SK-N-SH treated with all-trans-retinoic acid at 6 μM for 48 hours (cell line): Measurements from ENCODE around the gene SAXO1.

ENCODE experiments used
- ATAC-seq: fragments of 200-7000 bp; cut with Tn5 transposase; 3 replicates; pipeline ENCODE4 v1.9.1; 2020; ENCODE audit warnings: mild to moderate bottlenecking, moderate library complexity
- ARNTL ChIP-seq: fragments of 450-650 bp; formaldehyde crosslinking; IDR thresholded peaks from 2 replicates; pipeline ENCODE4 v1.5.0; 2020; ENCODE audit warnings: low read depth, mild to moderate bottlenecking, moderate library complexity, borderline replicate concordance
- BACH2 ChIP-seq: fragments of 250-450 bp; sonication (Bioruptor Pico); IDR thresholded peaks from 2 replicates; pipeline ENCODE4 v1.9.0; 2021; ENCODE audit warnings: mild to moderate bottlenecking, borderline replicate concordance
- ESRRG ChIP-seq: fragments of 250-450 bp; sonication (Bioruptor Pico); IDR thresholded peaks from 2 replicates; pipeline ENCODE4 v1.6.1; 2021; ENCODE audit warnings: mild to moderate bottlenecking
- GLIS3 ChIP-seq: fragments of 250-450 bp; sonication (Bioruptor Pico); IDR thresholded peaks from 2 replicates; pipeline ENCODE4 v1.5.0; 2020; ENCODE audit warnings: mild to moderate bottlenecking, moderate library complexity
- ISL1 ChIP-seq: fragments of 250-450 bp; sonication (Bioruptor Pico); IDR thresholded peaks from 2 replicates; pipeline ENCODE4 v2.1.2; 2022; ENCODE audit warnings: mild to moderate bottlenecking, moderate library complexity
- OSR1 ChIP-seq: fragments of 250-450 bp; sonication (Bioruptor Pico); IDR thresholded peaks from 2 replicates; pipeline ENCODE4 v1.8.0; 2022; ENCODE audit warnings: moderate library complexity, mild to moderate bottlenecking, inconsistent platforms
- PPARA ChIP-seq: fragments of 250-450 bp; sonication (Bioruptor Pico); IDR thresholded peaks from 2 replicates; pipeline ENCODE4 v1.5.0; 2020; ENCODE audit warnings: mild to moderate bottlenecking, borderline replicate concordance
- SNAI2 ChIP-seq: fragments of 250-450 bp; sonication (Bioruptor Pico); IDR thresholded peaks from 2 replicates; pipeline ENCODE4 v1.5.0; 2020; ENCODE audit warnings: mild to moderate bottlenecking, moderate library complexity
- TCF4 ChIP-seq: fragments of 250-450 bp; sonication (Bioruptor Pico); IDR thresholded peaks from 2 replicates; pipeline ENCODE4 v1.8.0; 2021; ENCODE audit warnings: mild to moderate bottlenecking, moderate library complexity, borderline replicate concordance
- TOX ChIP-seq: fragments of 250-450 bp; sonication (Bioruptor Pico); IDR thresholded peaks from 2 replicates; pipeline ENCODE4 v1.8.0; 2021; ENCODE audit warnings: mild to moderate bottlenecking, moderate library complexity, borderline replicate concordance
- TSHZ2 ChIP-seq: fragments of 250-450 bp; sonication (Bioruptor Pico); IDR thresholded peaks from 2 replicates; pipeline ENCODE4 v1.5.0; 2020; ENCODE audit warnings: mild to moderate bottlenecking, moderate library complexity
- ZC3H10 ChIP-seq: fragments of 250-450 bp; sonication (Bioruptor Pico); IDR thresholded peaks from 2 replicates; pipeline ENCODE4 v1.5.1; 2021; ENCODE audit warnings: mild to moderate bottlenecking, moderate library complexity
- ZFP3 ChIP-seq: fragments of 250-450 bp; sonication (Bioruptor Pico); IDR thresholded peaks from 2 replicates; pipeline ENCODE4 v1.5.0; 2020; ENCODE audit warnings: mild to moderate bottlenecking, moderate library complexity
- ZFP30 ChIP-seq: fragments of 450-650 bp; formaldehyde crosslinking; IDR thresholded peaks from 2 replicates; pipeline ENCODE4 v1.5.0; 2022; ENCODE audit warnings: mild to moderate bottlenecking, moderate library complexity
- ZNF70 ChIP-seq: fragments of 450-650 bp; formaldehyde crosslinking; IDR thresholded peaks from 2 replicates; pipeline ENCODE4 v1.5.0; 2020; ENCODE audit warnings: mild to moderate bottlenecking, moderate library complexity
- ZNF8 ChIP-seq: fragments of 450-650 bp; formaldehyde crosslinking; IDR thresholded peaks from 2 replicates; pipeline ENCODE4 v1.5.0; 2020; ENCODE audit warnings: mild to moderate bottlenecking, moderate library complexity
- TF ChIP-seq, protein P1 (sequence below): fragments of 250-450 bp; sonication (Bioruptor Pico); IDR thresholded peaks from 2 replicates; pipeline ENCODE4 v1.8.0; 2021; ENCODE audit warnings: low read depth, mild to moderate bottlenecking, moderate library complexity, borderline replicate concordance
- TF ChIP-seq, protein P2 (sequence below): fragments of 250-450 bp; sonication (Bioruptor Pico); IDR thresholded peaks from 2 replicates; pipeline ENCODE4 v1.8.0; 2020; ENCODE audit warnings: mild to moderate bottlenecking, moderate library complexity, borderline replicate concordance

SAXO1 gene

GRCh38 chr9:18947892-18948339, 85.1 kb downstream of the SAXO1 start:
- no peak for TF ChIP-seq BACH2 (CRISPR knock-in tag)
- no peak for TF ChIP-seq ZFP30 (CRISPR knock-in tag)
- no peak for TF ChIP-seq PPARA (CRISPR knock-in tag)
- TF ChIP-seq ZNF70 (CRISPR knock-in tag): no peak
- TF ChIP-seq ZFP3 (CRISPR knock-in tag): no peak
- TF ChIP-seq, all 23 proteins: peak for 0
- no peak for ATAC-seq

GRCh38 chr9:18942801-18943200, 90.2 kb downstream of the SAXO1 start:
- no peak for TF ChIP-seq ZC3H10 (CRISPR knock-in tag)
- no peak for TF ChIP-seq TSHZ2 (CRISPR knock-in tag)
- ATAC-seq: no peak

- TF ChIP-seq SNAI2 (CRISPR knock-in tag) (no peak), ARNTL (CRISPR knock-in tag) (no peak), ZFP3 (CRISPR knock-in tag) (no peak), ZNF70 (CRISPR knock-in tag) (no peak), ESRRG (no peak), ZC3H10 (CRISPR knock-in tag) (no peak), OSR1 (no peak), ZFP30 (CRISPR knock-in tag) (no peak), PPARA (CRISPR knock-in tag) (no peak), TCF4 (CRISPR knock-in tag) (no peak), TOX (CRISPR knock-in tag) (no peak), GLIS3 (CRISPR knock-in tag) (no peak), ZNF8 (CRISPR knock-in tag) (no peak), BACH2 (CRISPR knock-in tag) (no peak), ISL1 (CRISPR knock-in tag) (no peak)
- TF ChIP-seq, protein P1, sequence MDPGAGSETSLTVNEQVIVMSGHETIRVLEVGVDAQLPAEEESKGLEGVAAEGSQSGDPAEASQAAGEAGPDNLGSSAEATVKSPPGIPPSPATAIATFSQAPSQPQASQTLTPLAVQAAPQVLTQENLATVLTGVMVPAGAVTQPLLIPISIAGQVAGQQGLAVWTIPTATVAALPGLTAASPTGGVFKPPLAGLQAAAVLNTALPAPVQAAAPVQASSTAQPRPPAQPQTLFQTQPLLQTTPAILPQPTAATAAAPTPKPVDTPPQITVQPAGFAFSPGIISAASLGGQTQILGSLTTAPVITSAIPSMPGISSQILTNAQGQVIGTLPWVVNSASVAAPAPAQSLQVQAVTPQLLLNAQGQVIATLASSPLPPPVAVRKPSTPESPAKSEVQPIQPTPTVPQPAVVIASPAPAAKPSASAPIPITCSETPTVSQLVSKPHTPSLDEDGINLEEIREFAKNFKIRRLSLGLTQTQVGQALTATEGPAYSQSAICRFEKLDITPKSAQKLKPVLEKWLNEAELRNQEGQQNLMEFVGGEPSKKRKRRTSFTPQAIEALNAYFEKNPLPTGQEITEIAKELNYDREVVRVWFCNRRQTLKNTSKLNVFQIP: no peak
- TF ChIP-seq, protein P2, sequence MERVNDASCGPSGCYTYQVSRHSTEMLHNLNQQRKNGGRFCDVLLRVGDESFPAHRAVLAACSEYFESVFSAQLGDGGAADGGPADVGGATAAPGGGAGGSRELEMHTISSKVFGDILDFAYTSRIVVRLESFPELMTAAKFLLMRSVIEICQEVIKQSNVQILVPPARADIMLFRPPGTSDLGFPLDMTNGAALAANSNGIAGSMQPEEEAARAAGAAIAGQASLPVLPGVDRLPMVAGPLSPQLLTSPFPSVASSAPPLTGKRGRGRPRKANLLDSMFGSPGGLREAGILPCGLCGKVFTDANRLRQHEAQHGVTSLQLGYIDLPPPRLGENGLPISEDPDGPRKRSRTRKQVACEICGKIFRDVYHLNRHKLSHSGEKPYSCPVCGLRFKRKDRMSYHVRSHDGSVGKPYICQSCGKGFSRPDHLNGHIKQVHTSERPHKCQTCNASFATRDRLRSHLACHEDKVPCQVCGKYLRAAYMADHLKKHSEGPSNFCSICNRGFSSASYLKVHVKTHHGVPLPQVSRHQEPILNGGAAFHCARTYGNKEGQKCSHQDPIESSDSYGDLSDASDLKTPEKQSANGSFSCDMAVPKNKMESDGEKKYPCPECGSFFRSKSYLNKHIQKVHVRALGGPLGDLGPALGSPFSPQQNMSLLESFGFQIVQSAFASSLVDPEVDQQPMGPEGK (CRISPR knock-in tag): no peak
- ATAC-seq: no peak
Measured at GRCh38 chr9:18941060-18941740, 91.8 kb downstream of the SAXO1 start.

DNA sequence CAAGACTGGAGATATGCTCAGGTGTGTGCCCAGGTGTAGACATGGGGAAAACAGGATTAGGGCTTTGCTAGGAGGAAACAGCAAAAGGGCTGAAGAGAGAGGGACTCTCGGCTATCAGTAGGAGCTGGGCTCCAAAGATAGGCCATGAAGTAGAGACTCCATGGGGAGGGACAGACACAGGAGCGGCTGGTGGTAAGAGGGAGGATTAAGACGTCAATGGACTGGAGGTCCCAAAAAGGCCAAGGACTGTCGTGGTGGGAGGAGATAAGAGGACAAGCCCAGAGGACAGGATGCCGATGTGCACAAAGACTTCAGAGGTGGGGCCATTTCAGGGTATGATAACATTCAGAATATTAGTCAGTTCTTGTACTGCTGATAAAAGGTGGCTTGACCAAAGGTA, 93.1 kb downstream of the SAXO1 start:
- TF ChIP-seq, protein P1: no peak
- ATAC-seq: no peak
